Heart left ventricle (tissue), 16 donors: ENCODE measurements around the gene FAM83C. TPM values are rescaled to one million over a fixed set of nuclear protein-coding genes. Genes with fewer than 3 reads are reported as not detected.
A peak's percentile ranks its signal among the peaks of the same experiment; 100 is the strongest.

Experiments
- ATAC-seq, 4 donors: fragments of 200-7000 bp; cut with Tn5 transposase; one replicate each; pipeline ENCODE4 v1.9.1; 2020 to 2022; ENCODE audit warnings: moderate library complexity in 4 of 4, mild to moderate bottlenecking in 3 of 4, moderate number of reproducible peaks in 1 of 4
- DNase-seq, 5 donors: peaks; one replicate each; pipeline ENCODE4 v3.0.0-alpha.2; 2020
- H3K27ac ChIP-seq, 12 donors: fragments of 200-600 bp; sonication (generic) in 4 of 12; one replicate each; pipeline versions ENCODE4 v1.5.0 to v1.8.0; 2016 to 2022; ENCODE audit warnings: mild to moderate bottlenecking in 2 of 12
- H3K27me3 ChIP-seq, 9 donors: fragments of 200-600 bp; sonication (generic) in 2 of 9; one replicate each; pipeline versions ENCODE4 v1.5.1 to v1.8.0; 2016 to 2022; ENCODE audit warnings: mild to moderate bottlenecking in 3 of 9
- H3K36me3 ChIP-seq, 9 donors: fragments of 200-600 bp; sonication (generic) in 2 of 9; one replicate each; pipeline versions ENCODE4 v1.5.0 to v1.8.0; 2018 to 2022; ENCODE audit warnings: mild to moderate bottlenecking in 2 of 9
- H3K4me1 ChIP-seq, 12 donors: fragments of 200-600 bp; sonication (generic) in 4 of 12; one replicate each; pipeline versions ENCODE4 v1.5.0 to v1.8.0; 2016 to 2022; ENCODE audit warnings: mild to moderate bottlenecking in 3 of 12
- H3K4me3 ChIP-seq, 12 donors: fragments of 200-600 bp; sonication (generic) in 4 of 12; one replicate each; pipeline versions ENCODE4 v1.5.0 to v1.8.0; 2017 to 2022; ENCODE audit warnings: mild to moderate bottlenecking in 9 of 12, moderate library complexity in 4 of 12
- H3K9me3 ChIP-seq, 12 donors: fragments of 200-600 bp; sonication (generic) in 4 of 12; one replicate each; pipeline versions ENCODE4 v1.5.0 to v1.8.0; 2016 to 2022; ENCODE audit warnings: mild to moderate bottlenecking in 1 of 12
- CTCF ChIP-seq, 12 donors: fragments of 200-600 bp; sonication (generic) in 4 of 12; IDR thresholded peaks; one replicate each; pipeline versions ENCODE4 v1.5.0 to v1.8.0; 2018 to 2022; ENCODE audit warnings: antibody characterized with exemption in 12 of 12, mild to moderate bottlenecking in 5 of 12
- POLR2A ChIP-seq, 2 donors: fragments of 450-650 bp; IDR thresholded peaks; one replicate each; pipeline ENCODE4 v1.6.1; 2017; ENCODE audit warnings: antibody characterized with exemption in 2 of 2, mild to moderate bottlenecking in 2 of 2, moderate library complexity in 2 of 2
- WGBS, 4 donors: extraction: QIAGEN DNeasy Blood & Tissue Kit in 2 of 4; methylation state at CpG; one replicate each; pipeline versions ENCODE4 v1.1.5 to v1.1.7; 2013 to 2018; 5-methylcytosine and 5-hydroxymethylcytosine counted together
- intact Hi-C, 10 donors: fragments of 100-400 bp; cut with DNase I; formaldehyde crosslinking; loops; one replicate each; pipeline versions ENCODE4 v1.11.1 to v1.14.2; 2022
- polyA plus RNA-seq, 2 donors: library from polyadenylated mRNA; stranded (reverse); fragments of 200-250 nt; gene quantifications; one replicate each; pipeline ENCODE4 v1.2.3, GENCODE V29; 2013
- total RNA-seq, 9 donors: library from RNA; depleted of rRNA in 2 of 9; stranded (reverse); fragments of >200 nt in 2 of 9; fragmentation: NEBNext Ultra II Directional in 3 of 9; extraction: Animal tissue kit (Norgen Biotek cat#: 25700) in 3 of 9; gene quantifications; one replicate each; pipeline versions ENCODE4 v1.1.0 to v1.2.4, GENCODE V29; 2016 to 2023
- donor health status: ischemic (EF 13 %, LVEDD 7.1; RV severe dilation, severe dysfunction).
- donor health status: healthy with polysubstance abuse.
- donor health status: DM: no; HTN: yes; CAD: no.
- donor health status: DM: no; HTN: no; CAD: no.
- donor health status: ischemic (EF 25% LVEDD 6.9; RV normal size, moderate dysfunction).
- donor health status: ischemic (EF 25% LVEDD 5.7; RV mildly dilated, moderate dysfunction).
- donor health status: healthy.
- donor health status: DM: yes; HTN: yes; CAD: no.
- donor health status: ischemic (EF 35%, LVEDD 5.7; RV mildly dilated, moderate dysfunction).
- donor health status: nonischemic (EF 11% LVEDD 7.7; RV severe dilation, severe dysfunction).
- donor health status: DM: yes; HTN: yes; CAD: no.
- donor health status: PGD.
- donor health status: ischemic (EF 29% LVEDD 5.4; RV normal size, mild dysfunction).
- donor health status: nonischemic (EF 23%, LVEDD 6.1; RV moderate dilation, normal function).

FAM83C gene
- total and polyA plus RNA-seq, 11 donors = not detected

DNA sequence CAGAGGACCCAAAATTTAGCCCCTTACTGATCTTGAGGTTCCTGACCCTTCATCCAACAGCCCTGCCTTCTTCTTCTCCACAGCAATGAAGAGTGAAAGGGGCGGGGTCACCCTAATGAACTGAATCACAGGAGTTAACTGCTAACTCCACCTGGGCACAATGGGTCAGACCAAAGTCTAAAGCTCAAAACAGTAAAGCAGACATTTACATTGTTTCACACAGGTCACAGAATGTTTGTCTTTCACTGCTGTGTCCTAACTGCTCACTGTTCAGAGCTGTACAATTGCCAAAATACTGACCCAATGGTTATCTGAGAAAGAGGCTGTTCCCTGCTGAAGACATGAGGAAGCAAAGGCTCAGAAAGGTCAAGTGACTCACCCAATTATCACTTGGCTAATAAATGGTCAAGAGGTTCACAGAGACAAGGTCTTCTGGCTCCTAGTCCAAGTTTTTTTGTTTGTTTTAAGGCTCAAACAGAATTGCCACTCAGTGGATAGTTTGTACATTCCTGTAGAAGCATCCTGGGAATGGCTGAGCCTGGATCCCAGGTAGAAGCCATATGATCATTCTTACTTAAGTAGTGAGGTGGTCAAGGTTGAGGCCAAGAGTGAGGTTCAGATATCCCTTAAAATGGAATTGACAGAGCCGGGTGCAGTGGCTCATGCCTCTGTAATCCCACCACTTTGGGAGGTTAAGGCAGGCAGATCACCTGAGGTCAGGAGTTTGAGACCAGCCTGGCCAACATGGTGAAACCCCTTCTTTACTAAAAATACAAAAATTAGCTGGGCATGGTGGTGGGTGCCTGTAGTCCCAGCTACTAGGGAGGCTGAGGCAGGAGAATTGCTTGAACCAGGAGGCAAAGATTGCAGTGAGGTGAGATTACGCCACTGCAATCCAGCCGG is 35.1 kb upstream of the FAM83C start:
- Histone ChIP-seq H3K4me3 (no peak overlapping the region), H3K4me1 (peaks cover 0 to 20% (median 8%) of the 10 kb centered on the region in 12 donors), H3K36me3 (peaks cover 0 to 5% (median 0%) of the 10 kb centered on the region in 9 donors), H3K27me3 (no peaks in the 10 kb centered on the region), H3K27ac (no peak overlapping the region), H3K9me3 (no peaks in the 10 kb centered on the region)
- 96 to 97% (median 96%) methylated on average over 4 of the region's 4 CpGs for whole genome bisulfite sequencing, 4 donors
- TF ChIP-seq POLR2A (IDR thresholded peaks at IDR 0.05) (no peak), CTCF (IDR thresholded peaks at IDR 0.05) (no peak)
- intact Hi-C loops = loop anchor here in 1 of 10 donors (2.0 kb wide), 1 partner anchor 21 kb away; no protein-coding TSS in a partner anchor
- ATAC-seq (peak in 2 of 4 donors; percentile 71 to 73), DNase-seq (no peak)

- intact Hi-C loops = loop anchor here in 1 of 10 donors (2.0 kb wide), 1 partner anchor 20 kb away; no protein-coding TSS in a partner anchor
- ATAC-seq (no peak), DNase-seq (no peak)
- H3K4me3 ChIP-seq = no peak overlapping the region
- peaks cover 0 to 5% (median 0%) of the 10 kb centered on the region in 9 donors for H3K36me3 ChIP-seq
- TF ChIP-seq POLR2A (IDR thresholded peaks at IDR 0.05) (no peak), CTCF (IDR thresholded peaks at IDR 0.05) (no peak)
- H3K4me1 ChIP-seq = peaks cover 0 to 20% (median 8%) of the 10 kb centered on the region in 12 donors
- no peak overlapping the region for H3K27ac ChIP-seq
- 84 to 93% (median 86%) methylated on average over 3 of the region's 3 CpGs for WGBS, 4 donors
- H3K27me3 ChIP-seq = no peaks in the 10 kb centered on the region
- no peaks in the 10 kb centered on the region for H3K9me3 ChIP-seq
Measured at GRCh38 chr20:35326740-35327073, 34.5 kb upstream of the FAM83C start.

- no peak for TF ChIP-seq CTCF (IDR thresholded peaks at IDR 0.05)
- TF ChIP-seq POLR2A (IDR thresholded peaks at IDR 0.05) = no peak
- Histone ChIP-seq H3K27ac (no peak overlapping the region), H3K4me1 (peaks cover 0 to 20% (median 8%) of the 10 kb centered on the region in 12 donors), H3K36me3 (peaks cover 0 to 7% (median 0%) of the 10 kb centered on the region in 9 donors), H3K4me3 (no peak overlapping the region), H3K9me3 (no peaks in the 10 kb centered on the region), H3K27me3 (no peaks in the 10 kb centered on the region)
- 67 to 75% (median 73%) methylated on average over 11 of the region's 11 CpGs for WGBS, 4 donors
- intact Hi-C loops = loop anchor here in 1 of 10 donors (2.0 kb wide), 1 partner anchor 19 kb away; no protein-coding TSS in a partner anchor
- peak in 2 of 4 donors; percentile 24 to 36 for ATAC-seq
- DNase-seq = no peak
Measured at GRCh38 chr20:35326021-35326739, 34.0 kb upstream of the FAM83C start.

GRCh38 chr20:35325401-35325800 is 33.2 kb upstream of the FAM83C start:
- Histone ChIP-seq H3K4me3 (no peak overlapping the region), H3K27me3 (no peaks in the 10 kb centered on the region), H3K9me3 (no peaks in the 10 kb centered on the region), H3K4me1 (peaks cover 0 to 20% (median 8%) of the 10 kb centered on the region in 12 donors), H3K27ac (no peak overlapping the region), H3K36me3 (peaks cover 0 to 7% (median 0%) of the 10 kb centered on the region in 9 donors)
- ATAC-seq = no peak
- DNase-seq = no peak
- no peak for TF ChIP-seq POLR2A (IDR thresholded peaks at IDR 0.05)
- TF ChIP-seq CTCF (IDR thresholded peaks at IDR 0.05) = no peak
- WGBS, 4 donors = 76 to 81% (median 77%) methylated on average over 6 of the region's 6 CpGs
- intact Hi-C loops = no loop called here
